Bronchial epithelial cell (primary cell): ENCODE measurements around the gene TECTA. TPM values are rescaled to one million over a fixed set of nuclear protein-coding genes. Genes with fewer than 3 reads are reported as not detected.

Experiments used
- DNase-seq: peaks from one replicate; pipeline ENCODE4 v3.0.0-alpha.2; 2010; ENCODE audit warnings: low read depth
- FAIRE-seq: peaks from 2 replicates; lab custom pipeline; 2011; peaks lifted over from hg19 to GRCh38; lab: Jason Lieb, UNC
- H3K27me3 ChIP-seq: 2 replicates; pipeline ENCODE4 v1.5.1; 2011; ENCODE audit warnings: low read length; ENCODE audit not compliant: control insufficient read depth, insufficient read depth
- H3K36me3 ChIP-seq: 2 replicates; pipeline ENCODE4 v1.5.1; 2011; ENCODE audit warnings: low read length; ENCODE audit not compliant: control insufficient read depth, insufficient read depth
- H3K4me3 ChIP-seq: 2 replicates; pipeline ENCODE4 v1.5.1; 2011; ENCODE audit warnings: mild to moderate bottlenecking, low read depth, low read length, control low read depth
- CTCF ChIP-seq: IDR thresholded peaks from 2 replicates; pipeline ENCODE4 v1.5.1; 2011; ENCODE audit warnings: mild to moderate bottlenecking, moderate library complexity, low read length, control low read depth, inconsistent platforms; ENCODE audit not compliant: insufficient read depth, severe bottlenecking
- total RNA-seq: library from RNA; depleted of rRNA; stranded (reverse); fragments of >200 nt; gene quantifications from 2 replicates; pipeline ENCODE4 v1.2.1, GENCODE V29; 2014

The TECTA gene
- total RNA-seq, 1 donor from 2014 or later, result under 0.01 TPM

- no peak overlapping the region for H3K4me3 ChIP-seq
- no peak for TF ChIP-seq CTCF
- no peaks in the 10 kb centered on the region for H3K27me3 ChIP-seq
- FAIRE-seq (no peak), DNase-seq (no peak)
- no peaks in the 10 kb centered on the region for H3K36me3 ChIP-seq
Observed at GRCh38 chr11:121086866-121087265, 14.2 kb upstream of the TECTA start.

- no peak for TF ChIP-seq CTCF
- no peaks in the 10 kb centered on the region for H3K36me3 ChIP-seq
- no peak for DNase-seq
- no peaks in the 10 kb centered on the region for H3K27me3 ChIP-seq
- H3K4me3 ChIP-seq, result no peak overlapping the region
- FAIRE-seq, result no peak
Observed at GRCh38 chr11:121089566-121089965, 11.5 kb upstream of the TECTA start.

- FAIRE-seq, result no peak
Observed at GRCh38 chr11:121090145-121090721, 10.8 kb upstream of the TECTA start.

GRCh38 chr11:121091492-121092152 is 9.4 kb upstream of the TECTA start:
- Histone ChIP-seq H3K36me3 (no peaks in the 10 kb centered on the region), H3K27me3 (no peaks in the 10 kb centered on the region), H3K4me3 (no peak overlapping the region)
- FAIRE-seq, result no peak
- TF ChIP-seq CTCF, result no peak
- no peak for DNase-seq

More at GRCh38 chr11:121090145-121090721, 10.8 kb upstream of the TECTA start:
- TF ChIP-seq CTCF, result no peak
- no peak overlapping the region for H3K4me3 ChIP-seq
- no peaks in the 10 kb centered on the region for H3K27me3 ChIP-seq
- no peak for DNase-seq
- no peaks in the 10 kb centered on the region for H3K36me3 ChIP-seq

- Histone ChIP-seq H3K4me3 (no peak overlapping the region), H3K36me3 (no peaks in the 10 kb centered on the region), H3K27me3 (no peaks in the 10 kb centered on the region)
- no peak for TF ChIP-seq CTCF
- DNase-seq (peak; percentile 7), FAIRE-seq (no peak)
Observed at GRCh38 chr11:121095561-121095960, 5.5 kb upstream of the TECTA start.

GRCh38 chr11:121099364-121099763 is 1.7 kb upstream of the TECTA start:
- DNase-seq (no peak), FAIRE-seq (peak; percentile 23)
- Histone ChIP-seq H3K27me3 (no peaks in the 10 kb centered on the region), H3K4me3 (no peak overlapping the region), H3K36me3 (no peaks in the 10 kb centered on the region)
- no peak for TF ChIP-seq CTCF
